ENCODE measurements around the gene ABCD3. TPM values are rescaled to one million over a fixed set of nuclear protein-coding genes. Genes with fewer than 3 reads are reported as not detected.

Gene ABCD3
- total RNA-seq, 3 donors from 2014 or later (not counting 1 experiment from before 2014, with no cell fraction given) = 22.3 to 29.5 (median 27.6) TPM

DNA sequence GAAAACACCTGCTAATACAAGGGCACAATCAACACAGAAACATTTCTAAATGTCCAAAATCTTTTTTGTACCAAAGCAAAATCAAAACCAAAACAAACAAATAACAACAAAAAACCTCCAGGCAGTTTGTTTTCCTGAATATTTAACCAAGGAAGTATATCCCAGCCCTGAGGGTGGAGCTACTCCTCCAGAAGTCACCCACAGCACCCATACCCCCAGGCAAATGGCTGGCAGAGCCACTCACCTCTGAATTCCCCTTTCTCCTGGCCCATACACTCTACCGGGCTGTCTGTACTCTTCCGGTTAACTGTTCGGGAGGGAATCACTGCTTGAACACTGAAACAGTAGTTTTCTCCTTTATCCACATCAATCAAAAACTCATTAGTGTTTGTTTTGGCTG, 113.9 kb downstream of the ABCD3 start:
- no peak overlapping the region for H3K27ac ChIP-seq (ENCODE audit: low read length)

DNA sequence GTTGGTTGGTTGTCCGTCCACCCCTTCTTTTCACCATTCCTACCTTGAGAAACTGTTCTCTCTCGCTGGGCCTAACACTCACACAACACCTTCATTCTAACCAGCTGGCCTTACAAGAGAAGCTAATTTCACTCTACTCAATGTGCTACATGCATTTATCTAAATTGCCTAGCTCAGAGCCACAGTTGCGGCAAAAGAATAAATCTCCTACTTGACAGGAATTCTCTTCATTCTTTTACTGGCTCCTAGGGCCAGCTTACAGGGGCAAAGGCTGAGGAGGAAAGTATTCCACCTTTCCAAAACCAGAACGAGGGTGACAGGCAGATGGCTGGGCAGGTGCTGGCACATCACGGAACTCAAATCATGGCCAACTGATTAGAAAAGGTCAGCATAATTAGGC, 116.9 kb downstream of the ABCD3 start:
- Mint-ChIP-seq H3K27me3 (ENCODE audit: low read depth in 2 of 2) (peaks cover 27 to 43% of the 10 kb centered on the region in 2 donors), H3K4me3 (no peak overlapping the region), H3K36me3 (no peaks in the 10 kb centered on the region), H3K9me3 (no peaks in the 10 kb centered on the region), H3K4me1 (no peaks in the 10 kb centered on the region), H3K27ac (no peak overlapping the region)
- no peaks in the 10 kb centered on the region for H3K4me1 ChIP-seq (ENCODE audit: control insufficient read depth, insufficient read depth, low read length)
- DNase-seq (no peak), ATAC-seq (no peak)
- H3K9me3 ChIP-seq (ENCODE audit: control insufficient read depth, insufficient read depth, low read length) = no peaks in the 10 kb centered on the region
- WGBS (ENCODE audit: insufficient coverage) = 93% methylated on average over 4 of the region's 5 CpGs
- no peak overlapping the region for H3K4me3 ChIP-seq (ENCODE audit: low read length)
- H3K27ac ChIP-seq (ENCODE audit: low read length) = no peak overlapping the region
- H3K27me3 ChIP-seq (ENCODE audit: control insufficient read depth, insufficient read depth, low read length) = peaks cover 6% of the 10 kb centered on the region
- TF ChIP-seq, protein P1, sequence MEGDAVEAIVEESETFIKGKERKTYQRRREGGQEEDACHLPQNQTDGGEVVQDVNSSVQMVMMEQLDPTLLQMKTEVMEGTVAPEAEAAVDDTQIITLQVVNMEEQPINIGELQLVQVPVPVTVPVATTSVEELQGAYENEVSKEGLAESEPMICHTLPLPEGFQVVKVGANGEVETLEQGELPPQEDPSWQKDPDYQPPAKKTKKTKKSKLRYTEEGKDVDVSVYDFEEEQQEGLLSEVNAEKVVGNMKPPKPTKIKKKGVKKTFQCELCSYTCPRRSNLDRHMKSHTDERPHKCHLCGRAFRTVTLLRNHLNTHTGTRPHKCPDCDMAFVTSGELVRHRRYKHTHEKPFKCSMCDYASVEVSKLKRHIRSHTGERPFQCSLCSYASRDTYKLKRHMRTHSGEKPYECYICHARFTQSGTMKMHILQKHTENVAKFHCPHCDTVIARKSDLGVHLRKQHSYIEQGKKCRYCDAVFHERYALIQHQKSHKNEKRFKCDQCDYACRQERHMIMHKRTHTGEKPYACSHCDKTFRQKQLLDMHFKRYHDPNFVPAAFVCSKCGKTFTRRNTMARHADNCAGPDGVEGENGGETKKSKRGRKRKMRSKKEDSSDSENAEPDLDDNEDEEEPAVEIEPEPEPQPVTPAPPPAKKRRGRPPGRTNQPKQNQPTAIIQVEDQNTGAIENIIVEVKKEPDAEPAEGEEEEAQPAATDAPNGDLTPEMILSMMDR (IDR thresholded peaks at IDR 0.05) = no peak
- intact Hi-C loops (cut with micrococcal nuclease) = no loop called here
- no peaks in the 10 kb centered on the region for H3K36me3 ChIP-seq (ENCODE audit: control insufficient read depth, insufficient read depth, low read length)

More for the DNA sequence above, 113.9 kb downstream of the ABCD3 start:
- Histone ChIP-seq H3K36me3 (ENCODE audit: control insufficient read depth, insufficient read depth, low read length) (no peaks in the 10 kb centered on the region), H3K4me3 (ENCODE audit: low read length) (no peak overlapping the region), H3K27me3 (ENCODE audit: control insufficient read depth, insufficient read depth, low read length) (no peaks in the 10 kb centered on the region), H3K4me1 (ENCODE audit: control insufficient read depth, insufficient read depth, low read length) (no peaks in the 10 kb centered on the region), H3K9me3 (ENCODE audit: control insufficient read depth, insufficient read depth, low read length) (no peaks in the 10 kb centered on the region)
- ATAC-seq (no peak), DNase-seq (no peak)
- Mint-ChIP-seq H3K36me3 (no peaks in the 10 kb centered on the region), H3K9me3 (no peaks in the 10 kb centered on the region), H3K27ac (no peak overlapping the region), H3K4me3 (no peak overlapping the region), H3K4me1 (no peaks in the 10 kb centered on the region), H3K27me3 (ENCODE audit: low read depth in 2 of 2) (peaks cover 15 to 28% of the 10 kb centered on the region in 2 donors)
- TF ChIP-seq, protein P1 (IDR thresholded peaks at IDR 0.05) = no peak
- WGBS (ENCODE audit: insufficient coverage) = 94% methylated on average over 2 of the region's 3 CpGs
- intact Hi-C loops (cut with micrococcal nuclease) = no loop called here

DNA sequence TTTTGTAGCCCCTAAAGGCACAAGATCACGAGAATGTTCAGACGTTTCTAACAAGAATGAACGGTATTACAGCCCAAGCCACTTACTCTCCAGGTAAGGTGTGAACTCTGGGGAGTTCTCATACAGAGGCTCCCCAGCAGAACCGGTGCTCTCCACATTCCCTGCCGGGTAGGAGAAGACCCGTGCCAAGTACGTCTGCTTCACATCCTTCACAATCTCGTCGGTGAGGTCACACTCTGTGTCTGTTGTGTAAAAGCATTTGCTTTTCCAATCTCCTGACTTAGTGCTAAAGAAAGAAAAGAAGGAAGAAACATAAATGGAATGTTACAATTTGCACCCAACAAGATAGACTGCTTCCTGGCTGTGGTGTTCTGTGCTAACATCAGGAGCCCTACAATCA, 117.7 kb downstream of the ABCD3 start:
- peaks cover 28 to 51% of the 10 kb centered on the region in 2 donors for H3K27me3 Mint-ChIP-seq (ENCODE audit: low read depth in 2 of 2)
- no peak overlapping the region for H3K4me3 Mint-ChIP-seq
- WGBS (ENCODE audit: insufficient coverage) = 85% methylated on average over 9 of the region's 9 CpGs
- Histone ChIP-seq H3K27me3 (ENCODE audit: control insufficient read depth, insufficient read depth, low read length) (peaks cover 14% of the 10 kb centered on the region), H3K9me3 (ENCODE audit: control insufficient read depth, insufficient read depth, low read length) (no peaks in the 10 kb centered on the region), H3K36me3 (ENCODE audit: control insufficient read depth, insufficient read depth, low read length) (no peaks in the 10 kb centered on the region), H3K4me3 (ENCODE audit: low read length) (no peak overlapping the region), H3K4me1 (ENCODE audit: control insufficient read depth, insufficient read depth, low read length) (peaks cover 1% of the 10 kb centered on the region), H3K27ac (ENCODE audit: low read length) (no peak overlapping the region)
- no peak overlapping the region for H3K27ac Mint-ChIP-seq
- ATAC-seq = no peak
- TF ChIP-seq, protein P1 (IDR thresholded peaks at IDR 0.05) = no peak
- no peaks in the 10 kb centered on the region for H3K9me3 Mint-ChIP-seq
- no peak for DNase-seq
- no peaks in the 10 kb centered on the region for H3K36me3 Mint-ChIP-seq
- intact Hi-C loops (cut with micrococcal nuclease) = no loop called here
- H3K4me1 Mint-ChIP-seq = peaks cover 0 to 2% of the 10 kb centered on the region in 2 donors

DNA sequence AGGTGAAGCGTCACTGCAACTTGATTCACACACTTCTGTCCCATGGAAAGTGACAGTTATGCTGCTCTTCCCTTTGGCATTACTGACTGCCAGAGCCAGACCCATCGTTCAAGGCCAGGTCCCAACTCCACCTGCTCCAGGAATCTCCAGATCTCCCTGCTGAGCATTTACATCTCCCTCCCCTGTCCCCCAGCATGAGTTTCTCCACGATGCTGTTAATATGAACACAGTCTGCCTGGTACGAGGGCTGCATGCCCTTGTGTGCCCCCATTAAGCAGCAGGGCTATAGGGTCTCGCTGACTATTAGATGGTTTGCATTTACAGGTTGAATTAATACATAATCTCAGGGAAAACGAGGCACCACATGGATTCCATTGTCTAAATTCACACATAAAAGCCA, 119.1 kb downstream of the ABCD3 start:
- Mint-ChIP-seq H3K27me3 (ENCODE audit: low read depth in 2 of 2) (peaks cover 32 to 51% of the 10 kb centered on the region in 2 donors), H3K36me3 (no peaks in the 10 kb centered on the region), H3K4me1 (peaks cover 5 to 12% of the 10 kb centered on the region in 2 donors), H3K9me3 (no peaks in the 10 kb centered on the region), H3K27ac (no peak overlapping the region), H3K4me3 (no peak overlapping the region)
- Histone ChIP-seq H3K4me3 (ENCODE audit: low read length) (no peak overlapping the region), H3K36me3 (ENCODE audit: control insufficient read depth, insufficient read depth, low read length) (no peaks in the 10 kb centered on the region), H3K9me3 (ENCODE audit: control insufficient read depth, insufficient read depth, low read length) (no peaks in the 10 kb centered on the region), H3K4me1 (ENCODE audit: control insufficient read depth, insufficient read depth, low read length) (peaks cover 10% of the 10 kb centered on the region), H3K27ac (ENCODE audit: low read length) (no peak overlapping the region), H3K27me3 (ENCODE audit: control insufficient read depth, insufficient read depth, low read length) (peaks cover 21% of the 10 kb centered on the region)
- TF ChIP-seq, protein P1 (IDR thresholded peaks at IDR 0.05) = no peak
- WGBS (ENCODE audit: insufficient coverage) = 75% methylated on average over 6 of the region's 6 CpGs
- intact Hi-C loops (cut with micrococcal nuclease) = no loop called here
- ATAC-seq (no peak), DNase-seq (no peak)

Data from natural killer cell (primary cell).